ENCODE results near the gene NUP54. TPM values are rescaled to one million over a fixed set of nuclear protein-coding genes. Genes with fewer than 3 reads are reported as not detected.

The NUP54 gene
- total RNA-seq, 6 donors from 2014 or later = 13.7 to 42.0 (median 29.4) TPM

DNA sequence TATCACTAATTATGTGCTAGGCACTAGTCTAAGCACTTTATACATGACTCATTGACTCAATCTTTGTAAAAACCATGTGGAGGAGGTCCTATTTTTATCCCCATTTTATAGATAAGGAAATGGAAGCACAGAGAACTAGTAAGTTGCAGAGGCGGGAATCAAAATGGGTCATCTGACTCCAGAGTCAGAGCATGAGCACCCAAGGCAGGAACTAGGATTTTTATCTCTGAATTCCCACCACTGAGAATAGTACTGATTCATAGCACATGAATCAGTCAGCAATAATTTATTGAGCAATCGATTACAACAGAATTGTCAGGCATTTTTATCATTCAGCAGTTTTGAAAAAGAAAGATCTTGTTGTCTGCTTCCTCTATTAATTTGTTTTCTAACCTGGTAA is 46.1 kb upstream of the NUP54 start:
- DNase-seq (peak in 1 of 2 donors; percentile 68), ATAC-seq (ENCODE audit: low FRiP score in 2 of 2) (peak; percentile 70 to 87)
- peaks cover 63 to 66% (median 65%) of the 10 kb centered on the region in 4 donors for H3K4me1 ChIP-seq
- peak overlapping the region; percentile 69 to 88 (median 77) for H3K27ac ChIP-seq
- H3K27me3 ChIP-seq = no peaks in the 10 kb centered on the region
- TF ChIP-seq EP300 (IDR thresholded peaks at IDR 0.05) = peak in 2 of 4 donors; percentile 27 to 85
- no peak for TF ChIP-seq CTCF (IDR thresholded peaks at IDR 0.05)
- peak in 1 of 2 donors; percentile 65 for TF ChIP-seq POLR2AphosphoS5 (IDR thresholded peaks at IDR 0.05)
- H3K9me3 ChIP-seq = peaks cover 0 to 6% (median 0%) of the 10 kb centered on the region in 4 donors
- H3K36me3 ChIP-seq = peaks cover 0 to 43% (median 15%) of the 10 kb centered on the region in 4 donors
- H3K4me3 ChIP-seq = no peak overlapping the region
- 48 to 59% methylated on average over 2 of the region's 2 CpGs for WGBS, 2 donors

DNA sequence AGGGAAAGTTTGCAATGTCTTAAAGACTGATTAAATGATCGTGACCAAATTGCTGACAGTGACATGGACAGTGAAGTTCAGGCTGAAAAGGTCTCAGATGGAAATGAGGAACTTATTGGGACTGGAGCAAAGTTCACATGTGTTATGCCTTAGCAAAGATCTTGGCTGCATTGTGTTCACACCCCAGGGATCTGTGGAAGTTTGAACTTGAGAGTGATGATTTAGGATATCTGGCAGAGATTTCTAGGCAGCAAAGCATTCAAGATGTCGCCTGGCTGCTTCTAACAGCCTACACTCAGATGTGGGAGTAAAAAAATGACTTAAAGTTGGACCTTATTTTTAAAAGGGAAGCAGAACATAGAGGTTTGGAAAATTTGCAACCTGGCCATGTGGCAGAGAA is 44.0 kb upstream of the NUP54 start:
- no peak for TF ChIP-seq CTCF (IDR thresholded peaks at IDR 0.05)
- no peak for TF ChIP-seq POLR2A (IDR thresholded peaks at IDR 0.05)
- no peak for TF ChIP-seq EP300 (IDR thresholded peaks at IDR 0.05)
- TF ChIP-seq POLR2AphosphoS5 (IDR thresholded peaks at IDR 0.05) = no peak
- DNase-seq (no peak), ATAC-seq (ENCODE audit: low FRiP score in 2 of 2) (no peak)
- Histone ChIP-seq H3K27ac (peak overlapping the region in 2 of 4 donors; percentile 19 to 73), H3K4me1 (peaks cover 45 to 52% (median 50%) of the 10 kb centered on the region in 4 donors), H3K4me3 (no peak overlapping the region), H3K27me3 (no peaks in the 10 kb centered on the region), H3K9me3 (peaks cover 0 to 6% (median 0%) of the 10 kb centered on the region in 4 donors), H3K36me3 (peaks cover 0 to 43% (median 15%) of the 10 kb centered on the region in 4 donors)
- 81 to 85% methylated on average over 2 of the region's 2 CpGs for WGBS, 2 donors

DNA sequence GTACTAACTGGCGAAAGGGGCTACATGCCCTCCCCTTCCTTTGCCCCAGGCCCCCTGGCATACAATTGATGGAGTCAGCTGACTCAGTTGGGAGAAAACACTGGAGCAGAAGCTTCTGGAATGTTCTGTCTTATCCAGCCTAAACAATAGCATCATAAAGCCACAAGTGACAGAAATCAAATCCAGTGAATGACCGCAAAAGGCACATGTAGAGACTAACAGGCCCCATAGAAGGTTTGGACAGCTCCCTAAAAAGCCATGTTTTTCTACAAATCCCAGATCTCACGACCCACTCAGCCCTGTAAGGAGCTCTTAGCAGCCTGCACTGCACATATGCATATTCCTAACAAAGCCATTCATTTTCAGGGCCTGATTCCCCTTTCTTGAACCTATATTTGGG is 40.4 kb upstream of the NUP54 start:
- peaks cover 0 to 6% (median 0%) of the 10 kb centered on the region in 4 donors for H3K9me3 ChIP-seq
- H3K27me3 ChIP-seq = no peaks in the 10 kb centered on the region
- WGBS, 2 donors = 72 to 85% methylated on average over 3 of the region's 3 CpGs
- H3K36me3 ChIP-seq = peaks cover 0 to 32% (median 14%) of the 10 kb centered on the region in 4 donors
- DNase-seq (no peak), ATAC-seq (ENCODE audit: low FRiP score in 2 of 2) (no peak)
- peak overlapping the region in 2 of 4 donors; percentile 0 to 2 for H3K27ac ChIP-seq
- H3K4me3 ChIP-seq = no peak overlapping the region
- peaks cover 10 to 22% (median 13%) of the 10 kb centered on the region in 4 donors for H3K4me1 ChIP-seq
- TF ChIP-seq POLR2A (IDR thresholded peaks at IDR 0.05) = no peak
- TF ChIP-seq CTCF (IDR thresholded peaks at IDR 0.05) = no peak
- TF ChIP-seq EP300 (IDR thresholded peaks at IDR 0.05) = no peak
- no peak for TF ChIP-seq POLR2AphosphoS5 (IDR thresholded peaks at IDR 0.05)

- no peak overlapping the region for H3K4me3 ChIP-seq
- H3K4me1 ChIP-seq = peaks cover 7 to 19% (median 9%) of the 10 kb centered on the region in 4 donors
- H3K9me3 ChIP-seq = peaks cover 0 to 5% (median 0%) of the 10 kb centered on the region in 4 donors
- H3K27me3 ChIP-seq = no peaks in the 10 kb centered on the region
- TF ChIP-seq POLR2AphosphoS5 (IDR thresholded peaks at IDR 0.05) (no peak), EP300 (IDR thresholded peaks at IDR 0.05) (no peak), CTCF (IDR thresholded peaks at IDR 0.05) (no peak), POLR2A (IDR thresholded peaks at IDR 0.05) (no peak)
- peak overlapping the region in 2 of 4 donors; percentile 0 to 2 for H3K27ac ChIP-seq
- DNase-seq = no peak
- H3K36me3 ChIP-seq = peaks cover 0 to 28% (median 11%) of the 10 kb centered on the region in 4 donors
- no peak for ATAC-seq (ENCODE audit: low FRiP score in 2 of 2)
These were observed 40.0 kb upstream of the NUP54 start for GRCh38 chr4:76188149-76188548.

DNA sequence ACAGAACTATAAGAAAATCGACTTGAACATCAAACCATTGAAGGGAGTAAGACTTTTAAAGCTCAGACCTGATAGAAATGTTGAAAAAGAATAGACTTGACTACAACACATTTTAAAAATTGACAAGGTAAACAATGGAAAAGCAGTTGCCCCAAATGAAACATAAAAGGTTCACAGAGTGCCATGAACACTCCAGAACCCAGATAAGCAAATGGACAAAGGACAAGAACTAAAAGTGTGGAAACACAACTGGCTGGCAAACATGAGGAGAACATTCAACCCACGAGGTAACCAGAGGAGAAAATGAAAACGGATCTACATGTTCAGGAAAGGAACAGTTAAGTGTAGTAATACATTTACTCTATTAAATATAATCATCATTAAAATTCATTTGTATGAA is 39.0 kb upstream of the NUP54 start:
- no peak for ATAC-seq (ENCODE audit: low FRiP score in 2 of 2)
- H3K27ac ChIP-seq = no peak overlapping the region

More for the DNA sequence above, 39.0 kb upstream of the NUP54 start:
- Histone ChIP-seq H3K27me3 (no peaks in the 10 kb centered on the region), H3K36me3 (peaks cover 0 to 18% (median 3%) of the 10 kb centered on the region in 4 donors), H3K4me3 (no peak overlapping the region), H3K4me1 (peaks cover 0 to 11% (median 7%) of the 10 kb centered on the region in 4 donors), H3K9me3 (no peaks in the 10 kb centered on the region)
- DNase-seq = no peak
- TF ChIP-seq CTCF (IDR thresholded peaks at IDR 0.05) = no peak
- no peak for TF ChIP-seq EP300 (IDR thresholded peaks at IDR 0.05)
- TF ChIP-seq POLR2AphosphoS5 (IDR thresholded peaks at IDR 0.05) = no peak
- TF ChIP-seq POLR2A (IDR thresholded peaks at IDR 0.05) = no peak
- 37 to 40% methylated on average over 3 of the region's 3 CpGs for WGBS, 2 donors
